Endothelial cell (in vitro differentiated cells): ENCODE results near the gene PRXL2B. TPM values are rescaled to one million over a fixed set of nuclear protein-coding genes. Genes with fewer than 3 reads are reported as not detected.
"Not testable (repeated sequence)": the region's sequence is repeated elsewhere in the genome, so short reads cannot be mapped to it uniquely, and the experiment has no call there.

Source experiments
- DNase-seq: peaks from one replicate; pipeline ENCODE4 v3.0.0; 2021; ENCODE audit warnings: low spot score
- H3K27ac Mint-ChIP-seq: one replicate; pipeline ENCODE4 v1.8.0; 2021; ENCODE audit warnings: mixed read lengths, inconsistent platforms; ENCODE audit not compliant: unreplicated experiment
- H3K27me3 Mint-ChIP-seq: one replicate; pipeline ENCODE4 v1.8.0; 2021; ENCODE audit warnings: mild to moderate bottlenecking, moderate library complexity, mixed read lengths, inconsistent platforms; ENCODE audit not compliant: unreplicated experiment
- H3K36me3 Mint-ChIP-seq: one replicate; pipeline ENCODE4 v1.8.0; 2021; ENCODE audit warnings: mild to moderate bottlenecking, low read depth, mixed read lengths, inconsistent platforms; ENCODE audit not compliant: unreplicated experiment
- H3K4me1 Mint-ChIP-seq: one replicate; pipeline ENCODE4 v1.8.0; 2021; ENCODE audit warnings: mild to moderate bottlenecking, mixed read lengths, inconsistent platforms; ENCODE audit not compliant: unreplicated experiment
- H3K4me3 Mint-ChIP-seq: one replicate; pipeline ENCODE4 v1.8.0; 2021; ENCODE audit warnings: mild to moderate bottlenecking, mixed read lengths, inconsistent platforms; ENCODE audit not compliant: unreplicated experiment
- H3K9me3 Mint-ChIP-seq: one replicate; pipeline ENCODE4 v1.8.0; 2021; ENCODE audit warnings: mixed read lengths, inconsistent platforms; ENCODE audit not compliant: unreplicated experiment
- total RNA-seq: library from RNA; stranded (reverse); fragmentation: NEBNext Ultra II Directional; extraction: Animal tissue kit (Norgen Biotek cat#: 25700); gene quantifications from one replicate; pipeline ENCODE4 v1.2.1, GENCODE V29; 2021; ENCODE audit not compliant: unreplicated experiment
- TF ChIP-seq, protein P1 (sequence below): fragments of 200-600 bp; sonication (generic); IDR thresholded peaks from one replicate; pipeline ENCODE4 v1.5.0; 2021; ENCODE audit warnings: antibody characterized with exemption; ENCODE audit not compliant: unreplicated experiment

The PRXL2B gene
- total RNA-seq, 1 donor from 2014 or later, result 35.6 TPM

DNA sequence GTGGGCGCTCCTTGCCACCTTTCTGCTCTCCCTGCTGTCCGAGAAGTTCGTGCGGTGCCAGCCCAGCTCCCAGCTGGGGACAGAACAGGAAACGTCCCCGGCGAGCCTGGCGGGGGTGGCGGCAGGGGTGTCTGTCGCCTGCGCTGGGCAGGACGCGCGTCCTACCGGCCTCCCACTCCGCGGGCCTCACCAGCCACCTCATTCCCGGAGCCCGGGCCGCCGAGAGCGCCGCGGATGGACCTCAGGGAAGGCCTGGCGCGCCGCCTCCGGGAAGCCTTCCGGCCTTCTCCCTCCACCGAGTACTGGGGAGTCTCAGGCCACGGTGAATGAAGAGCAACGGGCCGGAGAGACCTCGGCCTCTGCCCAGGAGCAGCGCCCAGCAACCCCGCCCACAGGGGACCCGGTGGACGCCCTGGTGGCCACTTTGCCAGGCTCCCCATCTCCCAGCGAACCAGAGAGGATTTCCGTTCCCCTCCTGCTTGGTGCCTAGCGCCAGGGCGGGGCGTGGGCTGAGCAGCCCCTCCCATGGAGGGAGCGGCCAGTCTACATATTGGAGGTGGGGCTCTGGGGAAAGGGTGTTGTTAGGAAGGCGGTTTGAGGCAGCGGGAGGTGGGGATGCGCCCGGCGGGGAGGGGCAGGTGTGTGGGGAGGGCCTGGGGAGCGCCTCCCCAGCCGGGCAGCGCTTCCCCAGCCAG lies 39.9 kb upstream of the PRXL2B start:
- Mint-ChIP-seq H3K9me3 (no peaks in the 10 kb centered on the region), H3K27ac (no peak overlapping the region), H3K4me1 (no peaks in the 10 kb centered on the region), H3K4me3 (peak overlapping the region; percentile 73), H3K27me3 (peaks cover 2% of the 10 kb centered on the region), H3K36me3 (no peaks in the 10 kb centered on the region)
- DNase-seq, result peak; percentile 67
- TF ChIP-seq, protein P1, sequence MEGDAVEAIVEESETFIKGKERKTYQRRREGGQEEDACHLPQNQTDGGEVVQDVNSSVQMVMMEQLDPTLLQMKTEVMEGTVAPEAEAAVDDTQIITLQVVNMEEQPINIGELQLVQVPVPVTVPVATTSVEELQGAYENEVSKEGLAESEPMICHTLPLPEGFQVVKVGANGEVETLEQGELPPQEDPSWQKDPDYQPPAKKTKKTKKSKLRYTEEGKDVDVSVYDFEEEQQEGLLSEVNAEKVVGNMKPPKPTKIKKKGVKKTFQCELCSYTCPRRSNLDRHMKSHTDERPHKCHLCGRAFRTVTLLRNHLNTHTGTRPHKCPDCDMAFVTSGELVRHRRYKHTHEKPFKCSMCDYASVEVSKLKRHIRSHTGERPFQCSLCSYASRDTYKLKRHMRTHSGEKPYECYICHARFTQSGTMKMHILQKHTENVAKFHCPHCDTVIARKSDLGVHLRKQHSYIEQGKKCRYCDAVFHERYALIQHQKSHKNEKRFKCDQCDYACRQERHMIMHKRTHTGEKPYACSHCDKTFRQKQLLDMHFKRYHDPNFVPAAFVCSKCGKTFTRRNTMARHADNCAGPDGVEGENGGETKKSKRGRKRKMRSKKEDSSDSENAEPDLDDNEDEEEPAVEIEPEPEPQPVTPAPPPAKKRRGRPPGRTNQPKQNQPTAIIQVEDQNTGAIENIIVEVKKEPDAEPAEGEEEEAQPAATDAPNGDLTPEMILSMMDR, result no peak

DNA sequence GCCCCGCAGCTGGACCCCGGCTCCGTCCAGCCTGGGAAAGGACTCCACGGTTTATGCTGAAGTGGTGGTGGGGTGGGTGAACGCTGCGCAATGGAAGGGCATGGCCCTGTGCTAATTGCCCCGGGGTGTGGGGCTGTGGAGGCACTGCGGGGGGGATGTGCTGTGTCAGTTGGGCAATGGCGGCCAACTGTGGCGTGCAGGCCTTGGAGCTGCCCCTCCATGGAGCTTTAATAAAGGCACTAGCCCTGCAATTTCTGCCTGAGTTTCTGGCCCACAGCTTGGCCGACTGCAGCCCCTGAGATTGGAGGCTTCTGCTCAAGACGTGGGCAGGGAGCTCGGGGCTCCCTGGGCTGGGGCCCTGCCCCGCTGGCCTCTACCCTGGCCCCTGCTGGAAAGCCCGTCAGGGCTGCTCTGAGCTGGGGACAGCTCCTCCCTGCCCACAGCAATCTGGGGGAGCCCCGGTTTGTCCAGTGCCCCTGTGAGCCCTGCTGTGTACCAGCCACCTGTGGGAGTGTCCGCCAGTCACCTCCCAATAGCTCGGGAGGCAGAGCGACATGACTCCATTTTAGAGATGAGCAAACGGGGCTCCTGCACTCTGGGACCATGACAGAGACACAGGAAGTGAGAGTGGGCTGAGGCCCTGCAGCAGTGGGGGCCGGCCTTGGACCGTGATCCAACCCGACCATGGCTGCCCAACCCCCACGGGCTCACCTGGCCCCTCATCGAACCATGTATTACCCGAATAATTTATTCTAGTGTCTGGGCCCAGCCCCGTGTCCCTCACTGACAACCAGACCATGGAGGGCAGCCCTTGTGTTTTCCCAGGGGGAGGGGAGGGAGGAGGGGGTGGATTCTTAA lies 39.1 kb upstream of the PRXL2B start:
- TF ChIP-seq, protein P1, result no peak
- H3K4me3 Mint-ChIP-seq, result peak overlapping the region; percentile 81
- H3K36me3 Mint-ChIP-seq, result no peaks in the 10 kb centered on the region
- no peaks in the 10 kb centered on the region for H3K4me1 Mint-ChIP-seq
- DNase-seq, result no peak
- peaks cover 2% of the 10 kb centered on the region for H3K27me3 Mint-ChIP-seq
- no peak overlapping the region for H3K27ac Mint-ChIP-seq
- H3K9me3 Mint-ChIP-seq, result no peaks in the 10 kb centered on the region

DNA sequence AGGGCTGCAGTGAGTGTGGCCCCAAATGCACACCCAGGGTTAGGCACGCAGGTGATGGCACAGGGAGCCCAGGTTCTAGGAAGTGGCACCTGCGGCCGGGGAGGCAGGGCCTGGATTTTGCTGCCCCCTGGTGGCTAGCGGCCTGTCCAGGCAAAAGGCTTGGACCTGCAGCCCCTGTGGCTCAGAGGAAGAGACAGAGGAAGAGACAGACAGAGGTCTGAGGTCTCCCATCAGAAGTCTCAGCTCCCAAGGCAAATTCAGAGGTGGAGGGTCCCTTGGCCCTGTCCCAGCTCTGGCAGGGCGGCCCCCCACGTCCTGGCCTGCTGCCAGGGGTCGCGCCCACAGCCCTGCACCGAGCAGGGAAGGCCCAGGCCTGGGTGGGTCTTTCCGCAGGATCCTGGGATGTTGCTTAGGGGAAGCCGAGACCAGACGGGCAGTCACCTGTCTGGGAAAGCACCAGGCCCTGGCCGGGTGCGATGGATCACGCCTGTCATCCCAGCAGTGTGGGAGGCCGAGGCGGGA lies 38.4 kb upstream of the PRXL2B start:
- Mint-ChIP-seq H3K4me3 (no peak overlapping the region), H3K9me3 (no peaks in the 10 kb centered on the region), H3K4me1 (no peaks in the 10 kb centered on the region), H3K36me3 (no peaks in the 10 kb centered on the region), H3K27ac (no peak overlapping the region), H3K27me3 (peaks cover 2% of the 10 kb centered on the region)
- DNase-seq, result peak; percentile 84
- TF ChIP-seq, protein P1, result peak; percentile 82

DNA sequence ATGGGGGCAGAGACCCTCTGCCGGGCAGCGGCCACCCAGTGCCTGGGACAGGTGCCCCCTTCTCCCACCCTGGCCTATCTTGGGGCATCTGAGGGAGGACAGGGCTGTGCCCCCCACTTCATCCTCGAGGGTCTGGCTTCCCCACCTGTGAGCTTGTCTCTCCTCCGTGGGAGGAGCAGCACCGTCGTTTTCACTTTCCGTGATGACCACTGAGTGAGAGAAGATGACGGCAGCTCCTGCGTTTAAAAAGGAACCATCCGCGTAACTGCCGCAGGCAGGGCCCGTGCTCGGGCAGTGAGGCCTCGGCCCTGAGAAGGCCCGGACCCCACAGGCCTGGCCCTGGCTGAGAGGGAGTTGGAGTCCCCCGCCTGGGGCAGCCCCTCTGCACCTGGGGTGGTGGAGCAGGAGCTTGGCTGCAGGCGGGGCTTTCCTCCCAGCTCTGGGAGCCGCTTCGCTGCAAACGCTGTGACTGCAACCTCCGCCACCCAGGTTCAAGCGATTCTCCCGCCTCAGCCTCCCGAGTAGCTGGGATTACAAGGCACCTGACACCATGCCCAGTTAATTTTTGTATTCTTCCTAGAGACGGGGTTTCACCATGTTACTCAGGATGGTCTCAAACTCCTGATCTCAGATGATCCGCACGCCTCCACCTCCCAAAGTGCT lies 37.1 kb upstream of the PRXL2B start:
- H3K27ac Mint-ChIP-seq, DNase-seq, H3K4me1 Mint-ChIP-seq, H3K4me3 Mint-ChIP-seq, H3K9me3 Mint-ChIP-seq, H3K27me3 Mint-ChIP-seq, H3K36me3 Mint-ChIP-seq: not testable (repeated sequence)

DNA sequence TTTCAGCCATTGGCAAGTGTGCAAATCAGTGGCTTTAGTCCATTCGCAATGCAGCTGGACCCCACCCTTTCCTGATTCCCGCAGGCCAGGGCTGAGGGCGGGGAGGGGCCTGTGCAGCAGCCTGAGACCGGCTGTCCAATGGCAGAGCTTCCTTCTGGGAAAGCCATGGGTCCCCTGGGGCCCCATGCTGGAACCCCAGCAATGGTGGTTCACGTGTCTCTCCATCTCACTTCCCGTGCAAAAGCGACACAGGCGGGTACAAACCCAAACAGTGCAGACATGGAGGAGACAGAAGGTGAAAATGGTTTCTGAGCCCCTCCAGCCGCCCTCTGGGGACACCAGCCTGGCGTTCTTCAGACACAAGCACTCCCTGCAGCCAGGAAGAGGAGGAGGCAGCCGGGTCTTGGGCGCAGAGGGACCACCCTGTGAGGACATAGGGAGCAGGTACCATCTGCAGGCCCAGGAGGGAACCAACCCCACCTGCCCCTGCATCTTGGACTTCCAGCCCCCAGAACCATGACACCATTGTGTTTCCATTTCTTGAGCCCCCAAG lies 36.2 kb upstream of the PRXL2B start:
- not testable (repeated sequence) for DNase-seq, H3K36me3 Mint-ChIP-seq, H3K4me1 Mint-ChIP-seq, H3K27ac Mint-ChIP-seq, H3K4me3 Mint-ChIP-seq, H3K27me3 Mint-ChIP-seq, H3K9me3 Mint-ChIP-seq

DNA sequence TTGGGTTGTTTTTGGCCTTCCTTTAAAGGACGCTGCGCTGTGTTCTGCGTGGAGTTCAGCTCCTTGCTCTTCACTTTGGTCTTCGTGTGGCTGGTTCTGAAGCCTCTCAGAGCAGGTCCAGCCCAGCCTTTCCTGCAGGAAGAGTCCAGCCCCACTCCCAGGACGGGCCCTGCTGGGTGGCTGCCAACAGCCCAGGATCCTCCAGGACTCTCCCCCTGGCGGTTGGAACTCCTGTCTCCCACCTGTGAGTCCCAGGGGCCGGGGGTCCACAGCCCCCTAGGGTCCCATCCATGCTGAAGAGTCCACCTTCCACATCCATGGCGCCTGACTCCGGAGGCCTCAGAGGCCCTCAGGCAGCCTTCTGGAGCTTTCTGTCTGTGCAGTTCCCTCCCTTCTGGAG lies 35.0 kb upstream of the PRXL2B start:
- not testable (repeated sequence) for H3K27me3 Mint-ChIP-seq, H3K4me3 Mint-ChIP-seq, H3K27ac Mint-ChIP-seq, H3K4me1 Mint-ChIP-seq, DNase-seq, H3K36me3 Mint-ChIP-seq, H3K9me3 Mint-ChIP-seq
